Sigmoid colon (tissue), 4 donors: ENCODE data around the gene FGF9.

Experiments
- CTCF ChIP-seq, 4 experiments: fragments of 450-650 bp in 3 of 4; fragments of 200-600 bp in 1 of 4; IDR thresholded peaks; one replicate each; pipeline ENCODE4 v1.5.1; 2016 to 2019; ENCODE audit warnings: antibody characterized with exemption in 4 of 4, mild to moderate bottlenecking in 3 of 4, moderate library complexity in 2 of 4
- POLR2A ChIP-seq, 2 donors: fragments of 450-650 bp; IDR thresholded peaks; one replicate each; pipeline ENCODE4 v1.6.1; 2016; ENCODE audit warnings: antibody characterized with exemption in 2 of 2, mild to moderate bottlenecking in 2 of 2, moderate library complexity in 2 of 2
- POLR2AphosphoS5 ChIP-seq, 4 donors: sonication (generic); formaldehyde crosslinking; IDR thresholded peaks; one replicate each; pipeline ENCODE4 v1.6.1; 2017; ENCODE audit warnings: antibody characterized with exemption in 4 of 4

- TF ChIP-seq CTCF (IDR thresholded peaks at IDR 0.05) (no peak), POLR2AphosphoS5 (IDR thresholded peaks at IDR 0.05) (no peak), POLR2A (IDR thresholded peaks at IDR 0.05) (no peak)
Measured at GRCh38 chr13:21742096-21742495, 71.2 kb downstream of the FGF9 start.
